ENCODE measurements around the gene INPP5A.

DNA sequence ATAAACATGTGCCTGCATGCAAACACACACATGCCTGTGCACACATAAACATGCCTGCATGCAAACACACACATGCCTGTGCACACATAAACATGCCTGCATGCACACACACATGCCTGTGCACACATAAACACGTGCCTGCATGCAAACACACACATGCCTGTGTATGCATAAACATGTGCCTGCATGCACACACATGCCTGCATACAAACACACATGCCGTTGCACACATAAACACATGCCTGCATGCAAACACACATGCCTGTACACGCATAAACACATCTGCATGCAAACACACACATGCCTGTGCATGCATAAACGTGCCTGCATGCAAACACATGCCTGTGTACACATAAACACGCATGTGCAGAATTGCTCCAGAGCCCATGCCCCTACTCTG is 226.0 kb downstream of the INPP5A start:
- TF ChIP-seq, protein P1, sequence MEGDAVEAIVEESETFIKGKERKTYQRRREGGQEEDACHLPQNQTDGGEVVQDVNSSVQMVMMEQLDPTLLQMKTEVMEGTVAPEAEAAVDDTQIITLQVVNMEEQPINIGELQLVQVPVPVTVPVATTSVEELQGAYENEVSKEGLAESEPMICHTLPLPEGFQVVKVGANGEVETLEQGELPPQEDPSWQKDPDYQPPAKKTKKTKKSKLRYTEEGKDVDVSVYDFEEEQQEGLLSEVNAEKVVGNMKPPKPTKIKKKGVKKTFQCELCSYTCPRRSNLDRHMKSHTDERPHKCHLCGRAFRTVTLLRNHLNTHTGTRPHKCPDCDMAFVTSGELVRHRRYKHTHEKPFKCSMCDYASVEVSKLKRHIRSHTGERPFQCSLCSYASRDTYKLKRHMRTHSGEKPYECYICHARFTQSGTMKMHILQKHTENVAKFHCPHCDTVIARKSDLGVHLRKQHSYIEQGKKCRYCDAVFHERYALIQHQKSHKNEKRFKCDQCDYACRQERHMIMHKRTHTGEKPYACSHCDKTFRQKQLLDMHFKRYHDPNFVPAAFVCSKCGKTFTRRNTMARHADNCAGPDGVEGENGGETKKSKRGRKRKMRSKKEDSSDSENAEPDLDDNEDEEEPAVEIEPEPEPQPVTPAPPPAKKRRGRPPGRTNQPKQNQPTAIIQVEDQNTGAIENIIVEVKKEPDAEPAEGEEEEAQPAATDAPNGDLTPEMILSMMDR (IDR thresholded peaks at IDR 0.05), result no peak
- TF ChIP-seq EZH2phosphoT487 (IDR thresholded peaks at IDR 0.05) (no peak), EZH2 (IDR thresholded peaks at IDR 0.05) (no peak)
